Keratinocyte (primary cell): ENCODE results near the gene DIS3L2. TPM values are rescaled to one million over a fixed set of nuclear protein-coding genes. Genes with fewer than 3 reads are reported as not detected.

ENCODE experiments used
- DNase-seq: peaks from one replicate; pipeline ENCODE4 v3.0.0-alpha.2; 2011; ENCODE audit warnings: low read depth, missing footprints, low spot score
- FAIRE-seq: peaks from 2 replicates; lab custom pipeline; 2011; peaks lifted over from hg19 to GRCh38; lab: Jason Lieb, UNC
- H2AFZ ChIP-seq: 2 replicates; pipeline ENCODE4 v1.6.0; 2012; ENCODE audit warnings: low read length, control low read depth, inconsistent platforms; ENCODE audit not compliant: control insufficient read depth
- H3K27ac ChIP-seq: 2 replicates; pipeline ENCODE4 v1.5.1; 2011; ENCODE audit warnings: low read length; ENCODE audit not compliant: control insufficient read depth, insufficient read depth
- H3K27me3 ChIP-seq: 3 replicates; pipeline ENCODE4 v1.6.0; 2011; ENCODE audit warnings: low read length; ENCODE audit not compliant: control insufficient read depth, insufficient read depth; ENCODE audit errors: extremely low read depth
- H3K36me3 ChIP-seq, 2 experiments: 2 replicates in 1 of 2; 3 replicates in 1 of 2; pipeline ENCODE4 v1.5.1; 2011; ENCODE audit warnings: low read length in 2 of 2, mild to moderate bottlenecking in 1 of 2; ENCODE audit not compliant: control insufficient read depth in 2 of 2, insufficient read depth in 2 of 2; ENCODE audit errors: extremely low read depth in 1 of 2
- H3K4me1 ChIP-seq: 3 replicates; pipeline ENCODE4 v1.5.1; 2011; ENCODE audit warnings: low read length; ENCODE audit not compliant: control insufficient read depth, insufficient read depth; ENCODE audit errors: extremely low read depth
- H3K4me2 ChIP-seq: 3 replicates; pipeline ENCODE4 v1.6.0; 2011; ENCODE audit warnings: low read depth, low read length; ENCODE audit not compliant: control insufficient read depth, insufficient read depth; ENCODE audit errors: extremely low read depth
- H3K4me3 ChIP-seq, 3 experiments: fragments of 200-600 bp in 1 of 3; sonication (generic) in 1 of 3; 2 replicates in 2 of 3; 3 replicates in 1 of 3; pipeline ENCODE4 v1.5.1; 2011 to 2016; ENCODE audit warnings: low read length in 3 of 3, mild to moderate bottlenecking in 3 of 3, control low read depth in 2 of 3, inconsistent platforms in 1 of 3, low read depth in 1 of 3, mixed read lengths in 1 of 3, mixed run types in 1 of 3, moderate library complexity in 1 of 3; ENCODE audit not compliant: control insufficient read depth in 2 of 3, insufficient read depth in 2 of 3; ENCODE audit errors: extremely low read depth in 1 of 3
- H3K79me2 ChIP-seq: 2 replicates; pipeline ENCODE4 v1.6.0; 2012; ENCODE audit warnings: low read length; ENCODE audit not compliant: control insufficient read depth, insufficient read depth
- H3K9ac ChIP-seq: 3 replicates; pipeline ENCODE4 v1.6.0; 2011; ENCODE audit warnings: low read length; ENCODE audit not compliant: control insufficient read depth, insufficient read depth; ENCODE audit errors: extremely low read depth
- H3K9me1 ChIP-seq: 3 replicates; pipeline ENCODE4 v1.6.0; 2011; ENCODE audit warnings: low read length; ENCODE audit not compliant: control insufficient read depth, insufficient read depth; ENCODE audit errors: extremely low read depth
- H3K9me3 ChIP-seq: 2 replicates; pipeline ENCODE4 v1.5.1; 2012; ENCODE audit warnings: low read depth, low read length; ENCODE audit not compliant: control insufficient read depth
- H4K20me1 ChIP-seq: 3 replicates; pipeline ENCODE4 v1.6.0; 2011; ENCODE audit warnings: low read length; ENCODE audit not compliant: control insufficient read depth, insufficient read depth; ENCODE audit errors: extremely low read depth
- EZH2 ChIP-seq: IDR thresholded peaks from one replicate; pipeline ENCODE4 v1.6.1; 2012; ENCODE audit warnings: inconsistent platforms, mild to moderate bottlenecking, low read length, moderate library complexity
- dilution Hi-C: fragments of 300-500 bp; cut with MboI; formaldehyde crosslinking; loops from one replicate; pipeline ENCODE4 v1.7.0; 2020; ENCODE audit warnings: low sequenced_read_pairs; ENCODE audit not compliant: extremely low pct_ligation_motif_present
- polyA plus RNA-seq, 5 experiments: library from polyadenylated mRNA; depleted of rRNA in 3 of 5; stranded (reverse) in 3 of 5; stranded (forward) in 1 of 5; unstranded in 1 of 5; fragments of >200 nt; gene quantifications; 1 replicate in 1 of 5; 2 replicates in 3 of 5; 3 replicates in 1 of 5; pipeline versions ENCODE4 v1.2.1 to v1.2.3, GENCODE V29; 2011 to 2012; ENCODE audit warnings: missing spikeins in 2 of 5, low read depth in 1 of 5, low replicate concordance in 1 of 5
- TF ChIP-seq, protein P1 (sequence below), 3 experiments: IDR thresholded peaks in 1 of 3; conservative IDR thresholded peaks in 1 of 3; optimal IDR thresholded peaks in 1 of 3; 2 replicates in 2 of 3; 3 replicates in 1 of 3; pipeline versions ENCODE3 to v1.5.1; 2011; ENCODE audit warnings: low read length in 3 of 3, mild to moderate bottlenecking in 3 of 3, moderate library complexity in 2 of 3, control low read depth in 1 of 3, inconsistent platforms in 1 of 3; ENCODE audit not compliant: insufficient read depth in 2 of 3; ENCODE audit errors: extremely low read depth in 1 of 3

The DIS3L2 gene
- polyA plus RNA-seq, 1 donor (not counting 4 experiments of a cell fraction or from before 2014, with no cell fraction given) = 8.6 TPM

- H4K20me1 ChIP-seq = no peaks in the 10 kb centered on the region
- H3K27ac ChIP-seq = no peak overlapping the region
- H2AFZ ChIP-seq = no peak overlapping the region
- FAIRE-seq (peak; percentile 43), DNase-seq (no peak)
- dilution Hi-C loops = no loop called here
- no peaks in the 10 kb centered on the region for H3K9me1 ChIP-seq
- H3K36me3 ChIP-seq = peaks cover 0 to 4% of the 10 kb centered on the region in 2 experiments
- H3K4me1 ChIP-seq = peaks cover 10% of the 10 kb centered on the region
- no peaks in the 10 kb centered on the region for H3K9me3 ChIP-seq
- no peak overlapping the region for H3K4me2 ChIP-seq
- no peaks in the 10 kb centered on the region for H3K27me3 ChIP-seq
- H3K4me3 ChIP-seq = no peak overlapping the region
- TF ChIP-seq, protein P1, sequence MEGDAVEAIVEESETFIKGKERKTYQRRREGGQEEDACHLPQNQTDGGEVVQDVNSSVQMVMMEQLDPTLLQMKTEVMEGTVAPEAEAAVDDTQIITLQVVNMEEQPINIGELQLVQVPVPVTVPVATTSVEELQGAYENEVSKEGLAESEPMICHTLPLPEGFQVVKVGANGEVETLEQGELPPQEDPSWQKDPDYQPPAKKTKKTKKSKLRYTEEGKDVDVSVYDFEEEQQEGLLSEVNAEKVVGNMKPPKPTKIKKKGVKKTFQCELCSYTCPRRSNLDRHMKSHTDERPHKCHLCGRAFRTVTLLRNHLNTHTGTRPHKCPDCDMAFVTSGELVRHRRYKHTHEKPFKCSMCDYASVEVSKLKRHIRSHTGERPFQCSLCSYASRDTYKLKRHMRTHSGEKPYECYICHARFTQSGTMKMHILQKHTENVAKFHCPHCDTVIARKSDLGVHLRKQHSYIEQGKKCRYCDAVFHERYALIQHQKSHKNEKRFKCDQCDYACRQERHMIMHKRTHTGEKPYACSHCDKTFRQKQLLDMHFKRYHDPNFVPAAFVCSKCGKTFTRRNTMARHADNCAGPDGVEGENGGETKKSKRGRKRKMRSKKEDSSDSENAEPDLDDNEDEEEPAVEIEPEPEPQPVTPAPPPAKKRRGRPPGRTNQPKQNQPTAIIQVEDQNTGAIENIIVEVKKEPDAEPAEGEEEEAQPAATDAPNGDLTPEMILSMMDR (optimal IDR thresholded peaks at IDR 0.05 in 1 of 3, IDR thresholded peaks at IDR 0.05 in 1 of 3, conservative IDR thresholded peaks at IDR 0.05 in 1 of 3; ENCODE audit: extremely low read depth in 1 of 3, insufficient read depth in 2 of 3, low read length in 3 of 3) = no peak
- TF ChIP-seq EZH2 = no peak
- H3K9ac ChIP-seq = no peak overlapping the region
- no peaks in the 10 kb centered on the region for H3K79me2 ChIP-seq
Observed at GRCh38 chr2:232210306-232210705, 248.8 kb downstream of the DIS3L2 start.

DNA sequence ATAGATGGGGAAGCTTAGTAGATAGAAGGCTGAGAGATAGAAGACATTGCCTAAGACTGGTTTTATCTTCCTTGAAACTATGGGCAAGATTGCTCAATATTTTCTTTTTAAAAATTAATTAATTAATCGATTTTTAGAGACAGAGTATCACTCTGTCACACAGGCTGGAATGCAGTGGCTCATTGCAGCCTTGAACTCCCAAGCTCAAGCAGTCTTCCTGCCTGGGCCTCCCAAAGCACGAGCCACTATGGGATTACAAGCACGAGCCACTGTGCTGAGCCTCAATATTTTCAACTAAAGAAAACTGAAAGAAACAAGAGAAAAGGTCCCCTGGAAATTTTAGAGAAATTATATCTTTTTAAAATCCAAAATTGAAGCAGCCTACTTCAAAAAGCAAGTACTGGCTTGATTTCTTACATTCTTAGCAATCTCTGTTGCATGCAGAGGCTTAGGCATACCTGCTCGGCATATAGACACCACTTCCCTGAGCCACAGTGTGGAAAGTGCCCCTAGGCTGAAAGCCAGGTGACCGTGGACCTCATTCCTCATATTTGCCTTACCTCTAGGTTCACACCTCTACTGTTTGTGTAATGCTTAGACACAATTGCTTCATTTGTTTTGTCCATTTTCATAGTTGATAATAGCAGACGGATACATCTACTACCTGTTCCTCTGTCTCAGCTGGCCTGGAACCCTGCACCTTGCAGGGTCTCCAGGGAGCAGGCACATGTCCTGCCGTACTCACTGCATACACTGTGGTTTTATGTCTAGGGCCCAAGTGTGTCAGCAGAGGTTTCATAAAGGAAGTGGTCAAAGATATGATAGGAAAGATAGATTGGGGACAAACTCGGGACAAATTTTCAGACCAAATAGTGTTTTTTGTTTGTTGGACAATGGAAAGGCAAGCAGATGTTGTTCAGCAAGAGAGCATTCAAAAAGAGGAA is 250.5 kb downstream of the DIS3L2 start:
- dilution Hi-C loops = no loop called here
- no peak for DNase-seq
- Histone ChIP-seq H3K4me2 (no peak overlapping the region), H3K4me3 (no peak overlapping the region), H3K4me1 (peaks cover 10% of the 10 kb centered on the region), H3K9me1 (no peaks in the 10 kb centered on the region), H3K27me3 (no peaks in the 10 kb centered on the region), H2AFZ (no peak overlapping the region), H3K9ac (no peak overlapping the region), H3K27ac (no peak overlapping the region), H3K79me2 (no peaks in the 10 kb centered on the region), H3K9me3 (no peaks in the 10 kb centered on the region), H3K36me3 (peaks cover 0 to 3% of the 10 kb centered on the region in 2 experiments), H4K20me1 (no peaks in the 10 kb centered on the region)
- peak; percentile 46 for FAIRE-seq
- TF ChIP-seq, protein P1 (optimal IDR thresholded peaks at IDR 0.05 in 1 of 3, IDR thresholded peaks at IDR 0.05 in 1 of 3, conservative IDR thresholded peaks at IDR 0.05 in 1 of 3; ENCODE audit: extremely low read depth in 1 of 3, insufficient read depth in 2 of 3, low read length in 3 of 3) = no peak
- TF ChIP-seq EZH2 = no peak
